ENCODE data around the gene ARRB1. TPM values are rescaled to one million over a fixed set of nuclear protein-coding genes. Genes with fewer than 3 reads are reported as not detected.
A peak's percentile ranks its signal among the peaks of the same experiment; 100 is the strongest.

The ARRB1 gene
- total and polyA plus RNA-seq, 10 of the 15 experiments (the other 5 are each of a cell fraction or from before 2014, with no cell fraction given), result 0.39 to 12.9 (median 1.7) TPM

- DNase-seq (ENCODE audit: low read depth, low spot score), result no peak
- in situ Hi-C loops (cut with MboI), result no loop called here
- ChIA-PET CTCF (interaction anchor here (1.6 kb wide), 1 partner anchor 134 kb away, joined by 3 read pairs; no protein-coding TSS in a partner anchor), POLR2A (interaction anchor here (0.6 kb wide), 1 partner anchor 138 kb away, joined by 3 read pairs; no protein-coding TSS in a partner anchor), SMC1A (ENCODE audit: uncharacterized antibody, unreplicated experiment) (interaction anchor here (0.6 to 1.6 kb wide), 2 partner anchors 9 to 119 kb away, joined by 3 read pairs; no protein-coding TSS in a partner anchor), RAD21 (ENCODE audit: unreplicated experiment) (interaction anchor here (1.3 kb wide), 1 partner anchor 138 kb away, joined by 3 read pairs; no protein-coding TSS in a partner anchor)
- no peak overlapping the region for H3K27ac ChIP-seq (ENCODE audit: control insufficient read depth, insufficient read depth)
- H3K4me3 ChIP-seq, result no peak overlapping the region
- H3K9me3 ChIP-seq (replicated peaks; ENCODE audit: control insufficient read depth, insufficient read depth, low read length), result no peaks in the 10 kb centered on the region
- H2AFZ ChIP-seq (ENCODE audit: control insufficient read depth, low read depth, low read length), result no peak overlapping the region
- ATAC-seq, result peak; percentile 72
- H3K9ac ChIP-seq (ENCODE audit: control insufficient read depth, insufficient read depth, low read length), result no peak overlapping the region
- peaks cover under 1% of the 10 kb centered on the region; the same call in 1 of the 2 replicates for H3K79me2 ChIP-seq (ENCODE audit: control insufficient read depth, insufficient read depth, low read length)
- FAIRE-seq, result no peak
- 14% methylated on average over 8 of the region's 8 CpGs for WGBS (ENCODE audit: insufficient coverage, insufficient replicate concordance, low lambda C conversion rate, missing lambda C conversion rate)
- peaks cover 0 to 3% of the 10 kb centered on the region in 2 experiments; a peak in 2 of 4 replicates for H3K27me3 ChIP-seq (replicated peaks in 1 of 2; ENCODE audit: control insufficient read depth in 2 of 2, insufficient read depth in 2 of 2, low read length in 1 of 2)
- no peak overlapping the region for H3K4me2 ChIP-seq (ENCODE audit: control insufficient read depth, insufficient read depth)
- H3K36me3 ChIP-seq (ENCODE audit: control insufficient read depth in 2 of 2, insufficient read depth in 2 of 2, low read length in 1 of 2), result no peaks in the 10 kb centered on the region
- no peaks in the 10 kb centered on the region for H3K4me1 ChIP-seq (ENCODE audit: control insufficient read depth, insufficient read depth, low read length)
- intact Hi-C loops (cut with micrococcal nuclease; ENCODE audit: unreplicated experiment), result no loop called here
- TF ChIP-seq LARP7 (IDR thresholded peaks at IDR 0.05) (no peak), ATF7 (IDR thresholded peaks at IDR 0.05; ENCODE audit: low read depth) (peak; percentile 80)
- BruUV-seq (replicated peaks), result no TSS peak
- H4K20me1 ChIP-seq (ENCODE audit: control insufficient read depth, insufficient read depth), result no peaks in the 10 kb centered on the region
Observed at GRCh38 chr11:75394085-75394840, 42.8 kb upstream of the ARRB1 start.

GRCh38 chr11:75389925-75390324, 38.5 kb upstream of the ARRB1 start:
- Histone ChIP-seq H3K4me3 (no peak overlapping the region), H4K20me1 (ENCODE audit: control insufficient read depth, insufficient read depth) (no peaks in the 10 kb centered on the region), H3K4me1 (ENCODE audit: control insufficient read depth, insufficient read depth, low read length) (peaks cover 3% of the 10 kb centered on the region; the same call in 1 of the 2 replicates), H3K27me3 (replicated peaks in 1 of 2; ENCODE audit: control insufficient read depth in 2 of 2, insufficient read depth in 2 of 2, low read length in 1 of 2) (peaks cover 0 to under 1% of the 10 kb centered on the region in 2 experiments; a peak in 2 of 4 replicates), H3K36me3 (ENCODE audit: control insufficient read depth in 2 of 2, insufficient read depth in 2 of 2, low read length in 1 of 2) (no peaks in the 10 kb centered on the region), H3K79me2 (ENCODE audit: control insufficient read depth, insufficient read depth, low read length) (no peaks in the 10 kb centered on the region), H3K4me2 (ENCODE audit: control insufficient read depth, insufficient read depth) (no peak overlapping the region), H3K9me3 (replicated peaks; ENCODE audit: control insufficient read depth, insufficient read depth, low read length) (no peaks in the 10 kb centered on the region), H3K9ac (ENCODE audit: control insufficient read depth, insufficient read depth, low read length) (no peak overlapping the region), H3K27ac (ENCODE audit: control insufficient read depth, insufficient read depth) (no peak overlapping the region), H2AFZ (ENCODE audit: control insufficient read depth, low read depth, low read length) (no peak overlapping the region)
- RAD21 ChIA-PET (ENCODE audit: unreplicated experiment), result interaction anchor here (4.0 to 9.8 kb wide), 2 partner anchors 112 to 143 kb away, joined by 31 to 118 read pairs; no protein-coding TSS in a partner anchor
- CTCF ChIA-PET, result interaction anchor here (0.6 to 17.1 kb wide), 14 partner anchors 11 to 142 kb away, joined by 3 to 406 read pairs (median 6); partner anchors contain the start of gene GDPD5
- no peak for ATAC-seq
- POLR2A ChIA-PET, result interaction anchor here (0.6 kb wide), 1 partner anchor 27 kb away, joined by 5 read pairs; no protein-coding TSS in a partner anchor
- no TSS peak for BruUV-seq (replicated peaks)
- WGBS (ENCODE audit: insufficient coverage, insufficient replicate concordance, low lambda C conversion rate, missing lambda C conversion rate), result 60% methylated on average over 7 of the region's 7 CpGs
- intact Hi-C loops (cut with micrococcal nuclease; ENCODE audit: unreplicated experiment) (no loop called here), in situ Hi-C loops (cut with MboI) (no loop called here)
- FAIRE-seq, result no peak
- SMC1A ChIA-PET (ENCODE audit: uncharacterized antibody, unreplicated experiment), result interaction anchor here (1.1 to 5.4 kb wide), 6 partner anchors 55 to 142 kb away, joined by 3 to 43 read pairs (median 5); no protein-coding TSS in a partner anchor
- DNase-seq (ENCODE audit: low read depth, low spot score), result no peak
- no peak for TF ChIP-seq CEBPZ (IDR thresholded peaks at IDR 0.05; ENCODE audit: low read depth, low read length)
- no peak for TF ChIP-seq JUNB (IDR thresholded peaks at IDR 0.05)
- TF ChIP-seq ZBTB11 (CRISPR knock-in tag; IDR thresholded peaks at IDR 0.05), result no peak
- no peak for TF ChIP-seq MXI1 (IDR thresholded peaks at IDR 0.05; ENCODE audit: low read depth, low read length)
- no peak for TF ChIP-seq NR2C2 (IDR thresholded peaks at IDR 0.05; ENCODE audit: borderline replicate concordance, control insufficient read depth, insufficient read length, low read depth)
- TF ChIP-seq ZBED1 (IDR thresholded peaks at IDR 0.05; ENCODE audit: borderline replicate concordance), result no peak
- no peak for TF ChIP-seq RUNX3 (IDR thresholded peaks at IDR 0.05; ENCODE audit: low read length)

All from GM12878 (cell line).